ENCODE results near the gene GAB2.
"Not testable (repeated sequence)": the region's sequence is repeated elsewhere in the genome, so short reads cannot be mapped to it uniquely, and the experiment has no call there.

GAB2 gene

DNA sequence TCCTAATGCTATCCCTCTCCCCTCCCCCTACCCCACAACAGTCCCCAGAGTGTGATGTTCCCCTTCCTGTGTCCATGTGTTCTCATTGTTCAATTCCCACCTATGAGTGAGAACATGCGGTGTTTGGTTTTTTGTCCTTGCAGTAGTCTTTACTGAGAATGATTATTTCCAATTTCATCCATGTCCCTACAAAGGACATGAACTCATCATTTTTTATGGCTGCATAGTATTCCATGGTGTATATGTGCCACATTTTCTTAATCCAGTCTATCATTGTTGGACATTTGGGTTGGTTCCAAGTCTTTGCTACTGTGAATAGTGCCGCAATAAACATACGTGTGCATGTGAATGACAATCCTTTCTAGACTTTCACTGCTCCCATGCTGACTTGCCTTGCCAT is 241.8 kb downstream of the GAB2 start:
- not testable (repeated sequence) for DNase-seq

DNA sequence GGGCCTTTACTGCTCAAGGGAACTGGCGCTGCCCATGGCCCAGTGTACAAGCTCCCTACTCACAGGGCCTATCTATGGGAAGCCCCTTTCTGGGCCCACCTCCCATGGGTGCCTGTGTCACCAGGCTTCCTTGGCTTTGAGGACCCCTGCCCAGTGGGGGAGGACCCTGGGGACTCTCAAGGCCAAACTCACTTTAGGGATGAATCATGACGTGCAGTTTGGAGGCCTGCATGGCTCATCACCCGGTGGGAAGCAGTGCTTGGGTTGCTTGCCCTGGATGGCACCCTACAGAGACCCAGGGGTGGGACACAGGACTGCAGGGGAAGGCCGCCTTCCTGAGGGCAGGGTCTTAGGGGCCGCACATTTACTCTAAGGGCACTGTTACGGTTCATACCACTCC is 245.7 kb downstream of the GAB2 start:
- DNase-seq, result no peak

DNA sequence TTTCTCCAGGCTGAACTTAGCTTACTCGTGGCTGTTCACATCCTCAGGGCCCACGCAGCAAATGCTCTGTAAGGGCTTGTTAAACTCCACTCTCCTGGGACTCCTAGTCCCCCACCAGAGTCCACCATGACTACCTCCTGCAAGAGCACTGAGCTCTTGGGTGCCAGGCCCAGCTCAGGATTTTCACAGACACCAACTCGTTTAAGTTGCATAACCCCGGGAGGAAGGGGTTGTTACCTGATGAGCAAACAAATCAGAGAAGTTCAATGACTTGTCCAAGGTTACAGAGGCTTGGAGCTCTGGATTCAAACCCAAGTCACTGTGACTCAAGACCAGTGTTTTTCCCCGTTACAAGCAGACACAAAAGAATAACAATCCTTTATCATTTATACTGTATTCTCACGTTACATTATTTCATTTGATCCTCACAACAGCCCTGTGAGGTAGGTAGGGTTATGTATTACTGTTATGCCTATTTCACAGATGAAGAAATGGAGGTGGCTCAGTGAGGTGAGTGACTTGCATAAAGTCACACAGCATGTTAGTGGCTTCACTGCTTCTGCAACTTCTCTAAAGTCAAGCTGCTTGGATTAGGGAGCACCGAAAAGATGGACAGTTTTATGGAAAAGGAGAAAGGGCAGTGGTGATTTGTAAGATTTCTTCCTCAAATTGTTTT is 246.6 kb downstream of the GAB2 start:
- no peak for DNase-seq

DNA sequence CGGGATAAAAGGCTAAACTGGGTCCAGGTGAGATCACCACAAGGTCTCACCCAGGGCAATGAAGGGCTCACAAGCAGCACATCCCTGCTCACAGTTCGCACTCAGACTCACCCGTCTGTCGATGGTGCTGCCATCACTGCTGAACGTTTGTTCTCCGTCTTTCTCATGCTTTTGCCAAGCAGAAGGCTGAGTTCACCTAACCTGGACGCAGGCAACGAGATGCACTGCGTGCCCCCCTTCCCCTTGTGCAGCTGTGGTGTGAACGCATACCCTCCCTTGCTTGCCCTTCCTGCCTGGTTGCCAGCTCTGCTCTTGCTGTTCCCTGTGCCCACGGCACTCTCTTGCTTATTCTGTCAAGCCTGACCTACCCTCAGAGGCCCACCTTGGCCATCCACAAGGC is 247.2 kb downstream of the GAB2 start:
- DNase-seq, result no peak

DNA sequence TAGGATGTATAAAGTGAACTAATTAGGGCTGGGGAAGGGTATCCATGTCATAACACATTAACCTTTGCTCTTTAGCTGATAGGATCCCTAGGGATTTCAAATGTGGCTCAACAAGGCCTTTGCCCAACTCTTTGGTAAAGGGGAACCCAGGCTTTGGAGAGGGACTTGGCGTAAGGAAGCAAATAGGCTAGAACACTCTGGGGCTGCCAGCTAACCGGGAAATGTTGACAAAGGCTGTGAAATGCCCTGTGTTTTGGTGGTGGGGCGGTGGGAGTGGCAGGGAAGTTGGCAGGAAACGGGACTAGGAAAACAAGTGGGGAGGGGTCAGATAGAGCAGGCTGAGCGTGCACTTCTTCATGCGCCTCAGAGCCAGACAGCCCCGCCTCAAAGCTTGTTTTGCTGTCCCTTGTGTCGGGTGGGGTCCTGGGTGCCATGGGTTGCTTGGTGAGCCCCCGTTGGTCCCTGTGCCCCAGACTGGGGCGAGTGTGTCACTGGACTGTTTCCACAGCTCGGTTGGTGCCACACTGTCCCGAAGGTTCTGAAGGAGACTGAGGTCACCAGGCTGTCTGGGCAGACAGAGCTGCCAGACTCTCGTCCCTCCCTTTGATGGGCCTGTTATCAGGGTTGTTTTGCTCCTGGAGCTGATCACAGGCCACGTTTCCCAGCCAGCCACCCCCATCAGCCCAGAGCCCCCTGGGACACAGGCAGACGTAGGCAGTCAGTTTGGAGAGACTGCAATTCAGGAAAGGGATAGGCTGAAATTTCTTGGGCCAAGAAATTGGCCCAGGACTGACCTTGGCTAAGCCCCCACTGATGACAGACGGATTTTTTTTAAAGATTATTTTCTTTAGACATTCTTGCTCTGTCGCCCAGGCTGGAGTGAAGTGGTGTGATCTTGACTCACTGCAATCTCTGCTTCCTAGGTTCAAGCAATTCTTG is 248.8 kb downstream of the GAB2 start:
- no peak for DNase-seq

DNA sequence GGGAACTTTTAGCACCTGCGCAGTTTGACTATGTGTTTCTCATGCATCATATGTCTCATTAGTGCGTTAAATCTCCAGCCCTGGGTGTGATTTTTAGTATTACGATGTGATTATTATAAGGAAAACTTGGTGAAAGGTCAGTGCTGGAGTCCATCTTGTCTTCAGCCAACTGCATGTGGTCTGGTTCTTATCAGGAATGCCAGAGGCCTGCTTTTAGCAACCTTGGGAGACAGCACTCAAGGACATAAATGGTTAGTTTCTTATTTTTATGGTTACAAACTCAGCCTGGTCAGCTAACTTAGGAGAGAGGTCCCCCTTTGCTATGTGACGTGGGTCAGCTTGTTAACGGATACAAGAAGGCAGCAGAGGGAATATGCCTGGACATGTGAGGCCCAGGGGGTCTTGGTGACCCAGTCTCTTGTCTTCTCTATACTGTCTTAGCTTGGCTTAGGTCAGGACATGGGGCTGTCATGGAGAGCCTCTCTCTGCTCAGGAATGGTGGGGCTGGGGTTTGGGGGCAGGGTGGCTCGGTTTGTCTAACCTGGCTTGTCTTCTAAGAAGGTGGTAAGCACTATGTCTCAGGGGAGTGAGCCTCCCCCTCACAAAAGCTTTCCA is 250.7 kb downstream of the GAB2 start:
- no peak for DNase-seq
